Upper lobe of left lung (tissue), 6 donors: ENCODE data around the gene PBX4. TPM values are rescaled to one million over a fixed set of nuclear protein-coding genes. Genes with fewer than 3 reads are reported as not detected.

Experiments used
- ATAC-seq, 2 donors: fragments of 200-7000 bp; cut with Tn5 transposase; one replicate each; pipeline ENCODE4 v1.9.1; 2022; ENCODE audit warnings: mild to moderate bottlenecking in 2 of 2, moderate library complexity in 2 of 2; ENCODE audit not compliant: low FRiP score in 2 of 2
- DNase-seq, 2 donors: peaks; one replicate each; pipeline ENCODE4 v3.0.0-alpha.2; 2019 to 2020
- H3K27ac ChIP-seq, 4 donors: fragments of 200-600 bp; sonication (generic); one replicate each; pipeline ENCODE4 v1.5.1; 2016 to 2019
- H3K27me3 ChIP-seq, 4 donors: fragments of 200-600 bp; sonication (generic); one replicate each; pipeline ENCODE4 v1.5.1; 2017 to 2019
- H3K36me3 ChIP-seq, 4 donors: fragments of 200-600 bp; sonication (generic); one replicate each; pipeline ENCODE4 v1.5.1; 2016 to 2019
- H3K4me1 ChIP-seq, 4 donors: fragments of 200-600 bp; sonication (generic); one replicate each; pipeline ENCODE4 v1.5.1; 2018 to 2019
- H3K4me3 ChIP-seq, 4 donors: fragments of 200-600 bp; sonication (generic); one replicate each; pipeline ENCODE4 v1.5.1; 2017 to 2019; ENCODE audit warnings: mild to moderate bottlenecking in 2 of 4, moderate library complexity in 1 of 4
- H3K9me3 ChIP-seq, 4 donors: fragments of 200-600 bp; sonication (generic); one replicate each; pipeline ENCODE4 v1.5.1; 2018 to 2019
- CTCF ChIP-seq, 6 experiments: fragments of 450-650 bp in 4 of 6; fragments of 200-600 bp in 2 of 6; sonication (generic) in 2 of 6; IDR thresholded peaks; one replicate each; pipeline ENCODE4 v1.5.1; 2016 to 2019; ENCODE audit warnings: antibody characterized with exemption in 6 of 6
- EP300 ChIP-seq, 4 donors: sonication (generic); formaldehyde crosslinking; IDR thresholded peaks; one replicate each; pipeline ENCODE4 v1.5.1; 2017; ENCODE audit warnings: antibody characterized with exemption in 4 of 4, control low read depth in 2 of 4
- POLR2A ChIP-seq, 4 donors: fragments of 450-650 bp; IDR thresholded peaks; one replicate each; pipeline ENCODE4 v1.5.1; 2016 to 2017; ENCODE audit warnings: antibody characterized with exemption in 4 of 4, mild to moderate bottlenecking in 2 of 4
- POLR2AphosphoS5 ChIP-seq, 2 donors: sonication (generic); formaldehyde crosslinking; IDR thresholded peaks; one replicate each; pipeline ENCODE4 v1.5.1; 2017; ENCODE audit warnings: antibody characterized with exemption in 2 of 2
- WGBS, 2 donors: methylation state at CpG; one replicate each; pipeline ENCODE4 v1.1.5; 2017 to 2018; 5-methylcytosine and 5-hydroxymethylcytosine counted together
- total RNA-seq, 6 donors: library from RNA; depleted of rRNA in 4 of 6; stranded (reverse); fragments of >200 nt in 4 of 6; gene quantifications; one replicate each; pipeline versions ENCODE4 v1.1.0 to v1.2.1, GENCODE V29; 2016 to 2021
- donor health status: DM: no; HTN: no; CAD: no; lungs with moderate emphysema.
- donor health status: DM: no; HTN: yes; CAD: no; lungs with severe emphysema.

PBX4 gene
- total RNA-seq, 6 donors from 2014 or later, result 2.0 to 30.4 (median 5.8) TPM

GRCh38 chr19:19543640-19544039, 74.8 kb downstream of the PBX4 start:
- WGBS, 2 donors, result 91 to 95% methylated on average over 13 to 15 of the region's 19 CpGs
- no peaks in the 10 kb centered on the region for H3K9me3 ChIP-seq
- TF ChIP-seq POLR2A (IDR thresholded peaks at IDR 0.05) (no peak), EP300 (IDR thresholded peaks at IDR 0.05) (no peak), POLR2AphosphoS5 (IDR thresholded peaks at IDR 0.05) (no peak)
- no peak for ATAC-seq
- H3K27ac ChIP-seq, result no peak overlapping the region
- no peak overlapping the region for H3K4me3 ChIP-seq
- peaks cover 3 to 33% (median 23%) of the 10 kb centered on the region in 4 donors for H3K27me3 ChIP-seq
- peak in 1 of 2 donors; percentile 76 for DNase-seq
- H3K4me1 ChIP-seq, result peaks cover 10 to 24% (median 19%) of the 10 kb centered on the region in 4 donors
- no peaks in the 10 kb centered on the region for H3K36me3 ChIP-seq

DNA sequence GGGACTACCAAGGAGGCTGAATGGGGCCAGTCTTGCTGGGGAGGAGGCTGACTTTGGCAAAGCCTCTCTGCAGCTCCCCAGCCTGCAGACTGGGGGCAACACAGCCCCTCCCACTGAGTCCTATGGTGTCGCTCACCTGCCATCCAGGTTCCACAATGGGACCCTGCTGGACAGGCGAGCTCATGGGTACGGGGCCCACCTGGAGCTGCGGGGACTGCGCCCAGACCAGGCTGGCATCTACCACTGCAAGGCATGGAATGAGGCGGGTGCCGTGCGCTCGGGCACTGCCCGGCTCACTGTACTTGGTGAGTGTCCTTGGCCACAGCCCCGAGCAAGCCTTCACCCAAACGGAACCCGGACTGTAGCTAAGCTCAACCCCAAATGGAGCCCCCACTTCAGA, 75.4 kb downstream of the PBX4 start:
- Histone ChIP-seq H3K27ac (no peak overlapping the region), H3K4me3 (no peak overlapping the region), H3K27me3 (peaks cover 3 to 39% (median 28%) of the 10 kb centered on the region in 4 donors), H3K36me3 (no peaks in the 10 kb centered on the region), H3K9me3 (no peaks in the 10 kb centered on the region), H3K4me1 (peaks cover 15 to 29% (median 25%) of the 10 kb centered on the region in 4 donors)
- WGBS, 2 donors, result 93% methylated on average over 12 of the region's 13 CpGs; no CpG with 5 or more reads in 1 of the 2 donors
- DNase-seq, result no peak
- TF ChIP-seq POLR2AphosphoS5 (IDR thresholded peaks at IDR 0.05), result no peak
- no peak for TF ChIP-seq POLR2A (IDR thresholded peaks at IDR 0.05)
- ATAC-seq, result no peak

- no peak for TF ChIP-seq POLR2AphosphoS5 (IDR thresholded peaks at IDR 0.05)
- TF ChIP-seq POLR2A (IDR thresholded peaks at IDR 0.05), result no peak
- no peak for TF ChIP-seq CTCF (IDR thresholded peaks at IDR 0.05)
- no peak for TF ChIP-seq EP300 (IDR thresholded peaks at IDR 0.05)
- DNase-seq (peak in 1 of 2 donors; percentile 35), ATAC-seq (no peak)
- Histone ChIP-seq H3K36me3 (no peaks in the 10 kb centered on the region), H3K27me3 (peaks cover 3 to 43% (median 31%) of the 10 kb centered on the region in 4 donors), H3K27ac (no peak overlapping the region), H3K9me3 (no peaks in the 10 kb centered on the region), H3K4me3 (no peak overlapping the region), H3K4me1 (peaks cover 15 to 35% (median 29%) of the 10 kb centered on the region in 4 donors)
- 66 to 74% methylated on average over 8 to 12 of the region's 12 CpGs for WGBS, 2 donors
Measured at GRCh38 chr19:19542507-19542906, 76.0 kb downstream of the PBX4 start.

DNA sequence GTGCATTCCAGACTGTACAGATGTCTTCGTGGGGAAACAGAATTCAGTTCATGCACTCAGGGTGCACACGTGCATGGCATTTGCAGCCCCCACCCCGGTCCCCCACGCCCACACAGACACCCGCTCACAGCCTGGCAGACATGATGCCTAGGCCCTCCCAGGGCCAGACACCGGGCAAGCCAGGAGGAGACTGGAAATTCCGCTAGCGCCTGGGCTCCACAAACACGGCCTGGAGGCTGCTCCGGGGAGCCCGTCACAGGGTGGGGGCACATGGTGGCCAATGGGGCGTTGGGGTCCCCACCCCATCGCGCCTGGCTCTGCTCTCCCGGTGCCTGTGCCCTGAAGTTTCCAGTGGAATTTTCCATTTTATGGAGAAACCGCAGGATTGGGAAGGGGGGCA, 76.9 kb downstream of the PBX4 start:
- H3K36me3 ChIP-seq, result no peaks in the 10 kb centered on the region
- no peak overlapping the region for H3K4me3 ChIP-seq
- no peak overlapping the region for H3K27ac ChIP-seq
- H3K9me3 ChIP-seq, result no peaks in the 10 kb centered on the region
- WGBS, 2 donors, result 74 to 77% methylated on average over 13 to 15 of the region's 16 CpGs
- peaks cover 19 to 40% (median 30%) of the 10 kb centered on the region in 4 donors for H3K4me1 ChIP-seq
- DNase-seq, result no peak
- peaks cover 3 to 48% (median 31%) of the 10 kb centered on the region in 4 donors for H3K27me3 ChIP-seq
- TF ChIP-seq POLR2A (IDR thresholded peaks at IDR 0.05) (no peak), POLR2AphosphoS5 (IDR thresholded peaks at IDR 0.05) (no peak), CTCF (IDR thresholded peaks at IDR 0.05) (no peak), EP300 (IDR thresholded peaks at IDR 0.05) (no peak)
- ATAC-seq, result no peak

DNA sequence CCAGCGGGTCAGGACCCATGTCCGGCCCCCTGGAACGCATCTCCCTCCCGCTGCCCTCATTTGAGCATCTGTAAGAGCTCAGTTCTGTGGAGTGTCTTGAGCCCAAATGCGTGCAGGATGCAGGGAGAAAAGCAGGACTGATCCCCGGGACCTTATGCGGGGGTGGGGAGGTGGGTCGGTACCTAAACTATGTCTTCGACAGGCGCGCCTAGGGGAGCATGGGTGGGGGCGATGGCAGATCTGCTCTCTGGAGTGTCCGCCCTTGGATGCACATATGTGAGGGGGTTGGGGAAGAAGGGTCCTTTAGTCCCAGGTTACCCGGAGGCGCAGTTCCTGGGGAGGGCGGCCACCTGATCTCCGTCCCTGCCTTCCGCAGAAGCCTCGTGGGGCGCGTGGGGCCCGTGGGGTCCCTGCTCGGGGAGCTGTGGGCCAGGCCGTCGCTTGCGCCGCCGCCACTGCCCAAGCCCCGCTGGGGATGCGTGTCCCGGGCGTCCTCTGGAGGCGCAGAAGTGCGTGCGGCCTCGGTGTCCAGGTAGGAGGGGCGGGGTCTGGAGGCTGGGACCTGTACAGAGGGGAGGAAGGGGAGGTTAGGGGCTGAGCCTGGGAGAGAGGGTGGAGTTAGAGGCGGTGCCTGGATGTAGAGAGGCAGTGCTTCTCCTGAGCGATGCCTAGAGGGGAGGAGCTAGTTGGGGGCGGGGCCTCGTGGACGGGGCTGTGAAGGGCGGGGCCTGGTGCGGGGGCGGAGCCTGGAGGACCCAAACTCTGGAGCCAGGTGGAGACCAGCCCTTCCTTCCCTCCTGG, 77.6 kb downstream of the PBX4 start:
- no peak overlapping the region for H3K27ac ChIP-seq
- 2 to 6% methylated on average over 10 to 14 of the region's 45 CpGs for WGBS, 2 donors
- no peaks in the 10 kb centered on the region for H3K9me3 ChIP-seq
- H3K4me1 ChIP-seq, result peaks cover 19 to 40% (median 30%) of the 10 kb centered on the region in 4 donors
- TF ChIP-seq EP300 (IDR thresholded peaks at IDR 0.05) (no peak), POLR2AphosphoS5 (IDR thresholded peaks at IDR 0.05) (no peak), POLR2A (IDR thresholded peaks at IDR 0.05) (no peak), CTCF (IDR thresholded peaks at IDR 0.05) (no peak)
- peak overlapping the region in 3 of 4 donors; percentile 12 to 34 (median 24) for H3K4me3 ChIP-seq
- H3K36me3 ChIP-seq, result no peaks in the 10 kb centered on the region
- ATAC-seq (peak; percentile 9 to 56), DNase-seq (peak; percentile 74 to 88)
- H3K27me3 ChIP-seq, result peaks cover 3 to 48% (median 31%) of the 10 kb centered on the region in 4 donors
